Astrocyte (in vitro differentiated cells and primary cell): ENCODE data around the gene UCHL5. TPM values are rescaled to one million over a fixed set of nuclear protein-coding genes. Genes with fewer than 3 reads are reported as not detected.

Experiments used
- DNase-seq: peaks from one replicate; pipeline ENCODE4 v3.0.0-alpha.2; 2010; ENCODE audit warnings: low read depth
- FAIRE-seq: peaks from 2 replicates; lab custom pipeline; 2011; peaks lifted over from hg19 to GRCh38; lab: Jason Lieb, UNC
- H2AFZ ChIP-seq: 2 replicates; pipeline ENCODE4 v1.6.0; 2012; ENCODE audit warnings: low read depth, low read length, inconsistent platforms
- H3K27ac ChIP-seq: 2 replicates; pipeline ENCODE4 v1.5.1; 2011; ENCODE audit warnings: low read depth, low read length, inconsistent platforms
- H3K27me3 ChIP-seq: 2 replicates; pipeline ENCODE4 v1.6.0; 2011; ENCODE audit warnings: low read length, inconsistent platforms; ENCODE audit not compliant: insufficient read depth
- H3K36me3 ChIP-seq: 2 replicates; pipeline ENCODE4 v1.5.1; 2011; ENCODE audit warnings: low read length, inconsistent platforms; ENCODE audit not compliant: insufficient read depth
- H3K4me1 ChIP-seq: 2 replicates; pipeline ENCODE4 v1.5.1; 2011; ENCODE audit warnings: low read length, inconsistent platforms; ENCODE audit not compliant: insufficient read depth
- H3K4me2 ChIP-seq: 2 replicates; pipeline ENCODE4 v1.6.0; 2012; ENCODE audit warnings: low read length, inconsistent platforms
- H3K4me3 ChIP-seq: 2 replicates; pipeline ENCODE4 v1.5.1; 2011; ENCODE audit warnings: low read depth, mild to moderate bottlenecking, low read length, inconsistent platforms; ENCODE audit not compliant: insufficient read depth
- H3K79me2 ChIP-seq: 2 replicates; pipeline ENCODE4 v1.6.0; 2012; ENCODE audit warnings: mild to moderate bottlenecking, low read length, inconsistent platforms; ENCODE audit not compliant: insufficient read depth
- H3K9ac ChIP-seq: 2 replicates; pipeline ENCODE4 v1.6.0; 2012; ENCODE audit warnings: mild to moderate bottlenecking, low read length, inconsistent platforms
- H3K9me3 ChIP-seq: 2 replicates; pipeline ENCODE4 v1.5.1; 2012; ENCODE audit warnings: low read depth, mild to moderate bottlenecking, low read length, inconsistent platforms; ENCODE audit not compliant: insufficient read depth
- H4K20me1 ChIP-seq: 2 replicates; pipeline ENCODE4 v1.6.0; 2012; ENCODE audit warnings: low read length, inconsistent platforms; ENCODE audit not compliant: insufficient read depth
- H3K27ac Mint-ChIP-seq: one replicate; pipeline ENCODE4 v1.8.0; 2021; ENCODE audit warnings: mild to moderate bottlenecking, mixed read lengths; ENCODE audit not compliant: unreplicated experiment
- H3K27me3 Mint-ChIP-seq: one replicate; pipeline ENCODE4 v1.8.0; 2021; ENCODE audit warnings: low read depth, mixed read lengths; ENCODE audit not compliant: unreplicated experiment
- H3K36me3 Mint-ChIP-seq: one replicate; pipeline ENCODE4 v1.8.0; 2021; ENCODE audit warnings: low read depth, mixed read lengths; ENCODE audit not compliant: unreplicated experiment
- H3K4me1 Mint-ChIP-seq: one replicate; pipeline ENCODE4 v1.8.0; 2021; ENCODE audit warnings: low read depth, mixed read lengths; ENCODE audit not compliant: unreplicated experiment
- H3K4me3 Mint-ChIP-seq: one replicate; pipeline ENCODE4 v1.8.0; 2021; ENCODE audit warnings: mild to moderate bottlenecking, moderate library complexity, mixed read lengths; ENCODE audit not compliant: unreplicated experiment
- H3K9me3 Mint-ChIP-seq: one replicate; pipeline ENCODE4 v1.8.0; 2021; ENCODE audit warnings: mild to moderate bottlenecking, mixed read lengths; ENCODE audit not compliant: unreplicated experiment
- EZH2 ChIP-seq: IDR thresholded peaks from 2 replicates; pipeline ENCODE4 v1.6.1; 2012; ENCODE audit warnings: mild to moderate bottlenecking, low read length, inconsistent platforms; ENCODE audit not compliant: insufficient read depth
- total RNA-seq: library from RNA; stranded (reverse); gene quantifications from 2 replicates; pipeline ENCODE4 v1.2.1, GENCODE V29; 2021
- TF ChIP-seq, protein P1 (sequence below): IDR thresholded peaks from 2 replicates; pipeline ENCODE4 v1.5.1; 2011; ENCODE audit warnings: low read depth, mild to moderate bottlenecking, inconsistent platforms, low read length, moderate library complexity; ENCODE audit not compliant: insufficient read depth

Gene UCHL5
- total RNA-seq, 1 donor from 2014 or later, result 33.3 TPM

- Histone ChIP-seq H4K20me1 (peaks cover 4% of the 10 kb centered on the region), H3K36me3 (peaks cover 7% of the 10 kb centered on the region), H3K4me2 (no peak overlapping the region), H3K4me1 (no peaks in the 10 kb centered on the region), H3K4me3 (no peak overlapping the region), H3K27ac (no peak overlapping the region), H3K79me2 (peaks cover 20% of the 10 kb centered on the region), H3K9ac (no peak overlapping the region), H3K9me3 (no peaks in the 10 kb centered on the region), H2AFZ (no peak overlapping the region), H3K27me3 (no peaks in the 10 kb centered on the region)
- Mint-ChIP-seq H3K36me3 (peaks cover 12% of the 10 kb centered on the region), H3K27ac (no peak overlapping the region), H3K4me1 (no peaks in the 10 kb centered on the region), H3K9me3 (no peaks in the 10 kb centered on the region), H3K4me3 (no peak overlapping the region), H3K27me3 (no peaks in the 10 kb centered on the region)
- DNase-seq (no peak), FAIRE-seq (no peak)
- no peak for TF ChIP-seq EZH2
- TF ChIP-seq, protein P1, sequence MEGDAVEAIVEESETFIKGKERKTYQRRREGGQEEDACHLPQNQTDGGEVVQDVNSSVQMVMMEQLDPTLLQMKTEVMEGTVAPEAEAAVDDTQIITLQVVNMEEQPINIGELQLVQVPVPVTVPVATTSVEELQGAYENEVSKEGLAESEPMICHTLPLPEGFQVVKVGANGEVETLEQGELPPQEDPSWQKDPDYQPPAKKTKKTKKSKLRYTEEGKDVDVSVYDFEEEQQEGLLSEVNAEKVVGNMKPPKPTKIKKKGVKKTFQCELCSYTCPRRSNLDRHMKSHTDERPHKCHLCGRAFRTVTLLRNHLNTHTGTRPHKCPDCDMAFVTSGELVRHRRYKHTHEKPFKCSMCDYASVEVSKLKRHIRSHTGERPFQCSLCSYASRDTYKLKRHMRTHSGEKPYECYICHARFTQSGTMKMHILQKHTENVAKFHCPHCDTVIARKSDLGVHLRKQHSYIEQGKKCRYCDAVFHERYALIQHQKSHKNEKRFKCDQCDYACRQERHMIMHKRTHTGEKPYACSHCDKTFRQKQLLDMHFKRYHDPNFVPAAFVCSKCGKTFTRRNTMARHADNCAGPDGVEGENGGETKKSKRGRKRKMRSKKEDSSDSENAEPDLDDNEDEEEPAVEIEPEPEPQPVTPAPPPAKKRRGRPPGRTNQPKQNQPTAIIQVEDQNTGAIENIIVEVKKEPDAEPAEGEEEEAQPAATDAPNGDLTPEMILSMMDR, result no peak
Observed at GRCh38 chr1:193042766-193043691, 16.1 kb downstream of the UCHL5 start.

GRCh38 chr1:193040011-193040410 is 19.1 kb downstream of the UCHL5 start:
- Histone ChIP-seq H3K27me3 (no peaks in the 10 kb centered on the region), H4K20me1 (peaks cover 4% of the 10 kb centered on the region), H3K4me1 (no peaks in the 10 kb centered on the region), H3K79me2 (peaks cover 44% of the 10 kb centered on the region), H3K9me3 (no peaks in the 10 kb centered on the region), H3K4me2 (no peak overlapping the region), H3K27ac (no peak overlapping the region), H3K9ac (no peak overlapping the region), H3K36me3 (peaks cover 5% of the 10 kb centered on the region), H2AFZ (no peak overlapping the region), H3K4me3 (no peak overlapping the region)
- no peaks in the 10 kb centered on the region for H3K4me1 Mint-ChIP-seq
- H3K27ac Mint-ChIP-seq, result no peak overlapping the region
- peaks cover 7% of the 10 kb centered on the region for H3K36me3 Mint-ChIP-seq
- H3K27me3 Mint-ChIP-seq, result no peaks in the 10 kb centered on the region
- no peak overlapping the region for H3K4me3 Mint-ChIP-seq
- no peak for TF ChIP-seq EZH2
- TF ChIP-seq, protein P1, result no peak
- DNase-seq, result no peak
- peak; percentile 68 for FAIRE-seq
- no peaks in the 10 kb centered on the region for H3K9me3 Mint-ChIP-seq
